Testis (tissue), 3 donors: ENCODE results near the gene AK1. TPM values are rescaled to one million over a fixed set of nuclear protein-coding genes. Genes with fewer than 3 reads are reported as not detected.
A peak's percentile ranks its signal among the peaks of the same experiment; 100 is the strongest.

Experiments used
- DNase-seq: peaks from one replicate; pipeline ENCODE4 v3.0.0-alpha.2; 2019
- H3K27ac ChIP-seq, 2 donors: fragments of 200-600 bp; sonication (generic); one replicate each; pipeline ENCODE4 v1.5.1; 2019
- H3K27me3 ChIP-seq: fragments of 200-600 bp; sonication (generic); one replicate; pipeline ENCODE4 v1.5.1; 2019
- H3K36me3 ChIP-seq: fragments of 200-600 bp; sonication (generic); one replicate; pipeline ENCODE4 v1.5.1; 2017; ENCODE audit warnings: low read depth; ENCODE audit errors: missing control alignments
- H3K4me1 ChIP-seq: fragments of 200-600 bp; sonication (generic); one replicate; pipeline ENCODE4 v1.5.1; 2019
- H3K4me3 ChIP-seq, 2 donors: fragments of 200-600 bp; sonication (generic); one replicate each; pipeline ENCODE4 v1.5.1; 2017 to 2019
- H3K9me3 ChIP-seq: fragments of 200-600 bp; sonication (generic); one replicate; pipeline ENCODE4 v1.5.1; 2017
- CTCF ChIP-seq, 3 experiments: fragments of 450-650 bp in 2 of 3; fragments of 200-600 bp in 1 of 3; sonication (generic) in 1 of 3; IDR thresholded peaks; one replicate each; pipeline ENCODE4 v1.5.1; 2016 to 2019; ENCODE audit warnings: antibody characterized with exemption in 3 of 3, mild to moderate bottlenecking in 2 of 3, moderate library complexity in 1 of 3
- POLR2A ChIP-seq: fragments of 450-650 bp; IDR thresholded peaks from one replicate; pipeline ENCODE4 v1.6.1; 2017; ENCODE audit warnings: antibody characterized with exemption, mild to moderate bottlenecking, moderate library complexity
- WGBS, 2 donors: methylation state at CpG; one replicate each; pipeline ENCODE4 v1.1.5; 2018; 5-methylcytosine and 5-hydroxymethylcytosine counted together
- intact Hi-C: fragments of 100-400 bp; cut with DNase I; formaldehyde crosslinking; loops from one replicate; pipeline ENCODE4 v1.15.1; 2023; ENCODE audit warnings: low total_unique reads
- polyA plus RNA-seq: library from polyadenylated mRNA; stranded (reverse); fragments of 350-450 nt; fragmentation: Illumina TruSeq; extraction: RNeasy Lipid Tissue Mini Kit (QIAGEN cat#74804); gene quantifications from one replicate; pipeline ENCODE4 v1.2.3, GENCODE V29; 2014; ENCODE audit warnings: low read depth, low replicate concordance; ENCODE audit not compliant: insufficient read depth
- total RNA-seq, 2 donors: library from RNA; depleted of rRNA; stranded (reverse); fragments of >200 nt; gene quantifications; one replicate each; pipeline ENCODE4 v1.2.3, GENCODE V29; 2016

The AK1 gene
- total and polyA plus RNA-seq, 3 donors from 2014 or later = 86.7 to 154 (median 103) TPM

DNA sequence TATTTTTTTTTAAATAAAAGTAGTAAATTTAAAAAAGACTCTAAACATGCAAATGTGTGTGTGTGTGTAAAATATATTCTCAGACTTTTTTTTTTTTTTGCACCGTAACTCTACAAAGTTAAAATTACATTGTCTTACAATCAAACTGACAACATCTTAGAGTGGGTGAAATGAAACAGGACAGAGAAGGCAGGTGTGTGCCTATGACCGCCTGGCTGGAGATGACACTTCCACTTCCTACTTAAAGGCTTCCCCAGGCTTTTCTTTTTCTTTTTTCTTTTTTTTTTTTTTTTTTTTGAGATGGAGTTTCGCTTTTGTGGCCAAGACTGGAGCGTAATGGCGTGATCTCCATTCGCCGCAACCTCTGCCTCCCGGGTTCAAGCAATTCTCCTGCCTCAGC, 2.7 kb upstream of the AK1 start:
- no peaks in the 10 kb centered on the region for H3K36me3 ChIP-seq
- peaks cover 40% of the 10 kb centered on the region for H3K4me1 ChIP-seq
- H3K9me3 ChIP-seq = no peaks in the 10 kb centered on the region
- DNase-seq = no peak
- no peaks in the 10 kb centered on the region for H3K27me3 ChIP-seq
- intact Hi-C loops = no loop called here
- 69 to 73% methylated on average over 8 of the region's 8 CpGs for WGBS, 2 donors
- TF ChIP-seq CTCF (IDR thresholded peaks at IDR 0.05) (no peak), POLR2A (no peak)
- no peak overlapping the region for H3K4me3 ChIP-seq
- no peak overlapping the region for H3K27ac ChIP-seq

GRCh38 chr9:127878652-127879390, 1.3 kb upstream of the AK1 start:
- TF ChIP-seq POLR2A (no peak), CTCF (IDR thresholded peaks at IDR 0.05) (no peak)
- intact Hi-C loops = loop anchor here (10.0 kb wide), 1 partner anchor 144 kb away; the partner anchor contains the start of gene TOR2A
- no peak overlapping the region for H3K4me3 ChIP-seq
- H3K27ac ChIP-seq = no peak overlapping the region
- H3K9me3 ChIP-seq = no peaks in the 10 kb centered on the region
- H3K27me3 ChIP-seq = no peaks in the 10 kb centered on the region
- peaks cover 41% of the 10 kb centered on the region for H3K4me1 ChIP-seq
- WGBS, 2 donors = 54 to 68% methylated on average over 7 to 8 of the region's 8 CpGs
- no peaks in the 10 kb centered on the region for H3K36me3 ChIP-seq
- no peak for DNase-seq

- Histone ChIP-seq H3K4me1 (peaks cover 46% of the 10 kb centered on the region), H3K36me3 (no peaks in the 10 kb centered on the region), H3K27me3 (no peaks in the 10 kb centered on the region), H3K27ac (peak overlapping the region; percentile 1 to 35), H3K4me3 (peak overlapping the region; percentile 62 to 74), H3K9me3 (no peaks in the 10 kb centered on the region)
- no peak for TF ChIP-seq CTCF (IDR thresholded peaks at IDR 0.05)
- no peak for TF ChIP-seq POLR2A
- WGBS, 2 donors = 7 to 18% methylated on average over 18 of the region's 18 CpGs
- no peak for DNase-seq
- intact Hi-C loops = loop anchor here (10.0 kb wide), 1 partner anchor 143 kb away; the partner anchor contains the start of gene TOR2A
Measured at GRCh38 chr9:127878001-127878651, 651 bp upstream of the AK1 start.

- TF ChIP-seq POLR2A = no peak
- TF ChIP-seq CTCF (IDR thresholded peaks at IDR 0.05) = no peak
- intact Hi-C loops = loop anchor here (10.0 kb wide), 1 partner anchor 142 kb away; the partner anchor contains the start of gene TOR2A
- WGBS, 2 donors = 21% methylated on average over 22 of the region's 26 CpGs; no CpG with 5 or more reads in 1 of the 2 donors
- no peaks in the 10 kb centered on the region for H3K36me3 ChIP-seq
- peak; percentile 41 for DNase-seq
- no peaks in the 10 kb centered on the region for H3K9me3 ChIP-seq
- peak overlapping the region; percentile 62 to 74 for H3K4me3 ChIP-seq
- H3K27me3 ChIP-seq = no peaks in the 10 kb centered on the region
- H3K4me1 ChIP-seq = peaks cover 46% of the 10 kb centered on the region
- H3K27ac ChIP-seq = peak overlapping the region; percentile 24 to 35
Measured at GRCh38 chr9:127876764-127877562, 512 bp downstream of the AK1 start.
